Hindlimb muscle (tissue), 1 donor: ENCODE measurements around the gene DNAJC27. TPM values are rescaled to one million over a fixed set of nuclear protein-coding genes. Genes with fewer than 3 reads are reported as not detected.
A peak's percentile ranks its signal among the peaks of the same experiment; 100 is the strongest.
"Not testable (repeated sequence)": the region's sequence is repeated elsewhere in the genome, so short reads cannot be mapped to it uniquely, and the experiment has no call there.

Source experiments
- DNase-seq: peaks from one replicate; pipeline ENCODE4 v3.0.0-alpha.2; 2013
- polyA plus RNA-seq: library from polyadenylated mRNA; unstranded; fragments of 120-200 nt; gene quantifications from one replicate; pipeline ENCODE4 v1.2.1, GENCODE V29; 2013; ENCODE audit not compliant: insufficient read length

Gene DNAJC27
- 8.1 TPM for polyA plus RNA-seq

DNA sequence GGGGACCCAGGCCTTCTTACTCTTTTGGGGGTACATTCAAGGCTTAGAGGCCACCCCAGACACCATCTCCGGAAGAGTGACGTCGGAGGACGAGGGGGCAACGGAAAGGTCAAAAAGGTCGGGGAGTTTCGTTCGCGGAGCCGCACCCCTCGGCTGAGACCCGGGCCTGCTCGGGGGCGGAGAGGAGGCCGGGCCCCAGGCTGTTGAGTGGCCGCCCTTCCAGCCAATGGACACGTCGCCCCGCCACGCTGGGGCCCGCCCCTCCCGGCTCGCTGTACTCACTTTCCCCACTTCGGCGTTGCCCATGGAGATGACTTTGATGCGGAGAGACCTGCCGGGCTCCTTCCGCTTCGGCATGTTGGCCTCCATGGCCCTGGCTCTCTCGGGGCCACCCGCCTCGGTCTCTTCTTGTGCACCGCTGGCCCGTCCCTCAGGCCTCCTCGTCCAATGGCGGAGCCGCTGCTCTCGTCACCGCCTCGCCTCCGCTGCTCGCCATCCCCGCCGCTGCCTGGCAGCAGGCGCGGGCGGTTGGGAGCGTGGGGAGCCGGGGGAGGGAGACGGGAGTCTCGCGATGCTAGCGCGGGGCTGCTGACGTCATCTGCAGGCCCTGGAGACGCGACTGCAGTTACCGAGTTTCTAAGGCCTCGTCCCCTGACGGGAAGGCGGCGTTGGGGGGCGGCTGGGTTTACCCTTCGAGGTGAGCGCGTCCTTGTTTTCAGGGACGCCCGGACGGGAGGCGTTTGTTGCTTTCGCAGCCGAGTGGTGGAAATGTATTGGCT is at the start of gene DNAJC27:
Gene DNAJC27, minus strand, starts transcription at position 420 of the 779 bp plus-strand sequence. Its CDS starts 51 bp downstream, at position 369.
- peak; percentile 100 for DNase-seq

DNA sequence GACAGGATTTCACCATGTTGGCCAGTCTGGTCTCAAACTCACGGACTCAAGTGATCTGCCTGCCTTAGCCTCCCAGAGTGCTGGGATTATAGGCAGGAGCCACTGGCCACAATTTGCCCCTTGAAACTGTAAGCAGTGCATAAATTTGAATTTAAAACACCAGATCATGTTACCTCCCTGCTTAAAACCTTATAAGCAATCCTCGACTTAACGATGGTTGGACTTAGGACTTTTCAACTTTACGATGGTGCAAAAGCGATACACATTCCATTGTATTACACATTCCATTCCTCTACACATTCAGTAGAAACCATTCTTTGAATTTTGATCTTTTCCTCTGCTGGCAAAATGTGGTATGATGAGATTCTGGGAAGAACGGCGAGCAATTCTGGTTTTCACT is 46.9 kb upstream of the DNAJC27 start:
- DNase-seq = no peak

DNA sequence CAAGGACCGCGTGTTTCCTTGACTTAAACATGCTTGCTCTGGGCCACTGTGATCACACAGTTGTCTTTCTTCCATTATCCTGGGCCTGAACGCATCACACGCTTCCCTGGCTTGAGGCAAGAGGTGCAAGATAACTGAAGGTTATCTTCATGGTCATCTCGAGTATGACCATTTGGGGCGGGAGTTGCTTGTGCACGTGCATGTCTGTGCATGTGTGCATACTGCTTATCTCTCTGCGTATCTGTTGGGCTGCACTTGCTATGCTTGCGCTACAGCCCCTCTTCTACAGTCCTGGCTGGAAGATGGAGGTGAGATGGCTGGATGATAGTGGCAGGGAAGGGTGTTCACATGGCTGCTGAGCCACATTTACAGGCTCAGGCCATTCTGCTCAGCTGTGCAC is 42.9 kb upstream of the DNAJC27 start:
- no peak for DNase-seq

GRCh38 chr2:25011342-25011741 is 39.6 kb upstream of the DNAJC27 start:
- DNase-seq = not testable (repeated sequence)

DNA sequence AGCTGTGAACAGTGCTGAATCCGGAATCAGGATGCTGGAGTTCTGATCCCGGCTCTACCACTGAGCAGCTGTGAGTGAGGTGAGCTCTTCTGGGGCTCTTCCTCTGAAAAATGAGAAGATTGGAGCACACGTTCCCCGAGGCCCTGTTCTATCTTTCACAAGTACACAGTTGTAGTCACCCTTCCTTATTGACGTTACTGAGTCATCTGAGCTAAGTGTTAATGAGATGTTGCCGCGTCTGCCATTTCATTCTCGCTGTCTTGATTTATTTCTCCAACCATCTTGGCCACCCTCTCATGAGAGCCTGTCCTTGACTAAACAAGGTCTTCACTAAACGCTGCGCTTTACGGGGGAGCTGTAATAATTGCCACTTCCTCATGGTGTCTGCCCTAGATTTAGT is 38.2 kb upstream of the DNAJC27 start:
- DNase-seq = no peak

DNA sequence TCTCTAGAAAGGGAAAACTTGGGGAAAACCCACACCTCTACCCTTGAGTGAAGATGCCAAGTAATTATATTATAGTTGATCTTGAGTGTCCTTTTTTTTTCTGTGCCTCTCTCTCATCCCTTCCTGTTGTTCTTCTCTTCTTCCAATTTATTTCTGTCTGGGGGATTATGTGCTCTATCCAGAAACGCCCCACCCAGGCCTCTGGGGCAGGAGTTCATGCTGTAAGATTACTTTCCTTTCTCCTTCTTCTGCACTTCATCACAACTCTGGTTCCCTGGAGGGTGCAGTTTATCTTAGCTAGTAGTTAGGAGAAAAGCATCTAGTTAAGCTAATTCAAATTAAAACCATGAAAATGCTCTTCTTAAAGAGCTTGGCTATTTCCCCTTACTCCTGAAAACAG is 30.3 kb upstream of the DNAJC27 start:
- DNase-seq = no peak

DNA sequence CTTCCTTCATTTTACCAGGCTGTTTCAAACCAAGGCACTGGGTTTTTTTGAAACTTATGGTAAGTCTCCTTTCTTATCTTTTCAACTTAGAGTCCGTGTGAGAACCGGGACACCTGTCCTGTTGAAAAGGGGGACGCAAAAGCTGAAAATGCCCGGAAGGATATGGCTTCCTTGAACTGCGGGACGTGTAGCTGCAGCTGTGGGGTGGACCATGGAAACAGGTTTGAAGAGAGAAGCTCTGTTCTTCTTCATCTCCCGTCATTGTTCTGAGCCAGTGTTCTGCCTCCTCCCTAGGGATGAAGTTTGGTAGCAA is 29.5 kb upstream of the DNAJC27 start:
- no peak for DNase-seq

DNA sequence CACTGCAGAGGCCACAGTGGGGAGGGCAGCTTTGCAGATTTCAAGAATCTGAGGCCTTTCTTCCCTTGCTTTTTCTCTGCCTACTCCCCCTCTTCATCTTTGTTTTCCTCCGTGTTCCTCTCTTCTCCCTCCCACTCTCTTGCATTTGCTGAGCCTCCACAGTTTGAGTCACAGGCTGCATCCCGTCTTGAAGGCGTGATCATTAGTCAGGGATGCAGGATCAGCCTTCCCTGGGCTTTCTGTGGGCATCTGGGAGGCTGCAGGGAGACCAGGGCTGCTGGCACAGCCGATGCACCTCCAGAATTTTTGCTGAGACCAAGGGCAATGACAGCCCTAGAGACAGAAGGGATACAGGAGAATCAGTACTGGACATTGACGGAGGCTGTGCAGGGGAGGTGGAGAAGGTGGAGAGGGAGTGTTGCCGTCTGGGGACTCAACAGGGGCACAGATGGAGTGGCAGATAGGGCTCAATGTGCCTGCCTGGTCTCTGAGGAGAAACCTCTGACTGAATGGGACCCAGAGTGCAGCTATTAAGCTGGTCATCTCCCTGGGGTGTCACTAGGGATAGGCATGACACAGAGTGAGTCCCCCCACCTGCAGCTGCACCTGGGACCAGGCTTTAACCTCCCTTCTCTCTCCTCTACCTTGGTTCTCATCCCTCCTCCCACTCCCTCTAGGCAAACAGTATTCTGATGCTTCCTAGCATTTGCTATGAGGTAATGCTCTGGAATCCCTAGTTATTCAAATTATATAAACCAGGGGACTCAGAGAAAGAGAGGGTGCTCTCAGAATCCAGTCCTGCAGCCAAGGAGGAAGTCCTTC is 29.0 kb upstream of the DNAJC27 start:
- no peak for DNase-seq

GRCh38 chr2:25000036-25000435 is 28.3 kb upstream of the DNAJC27 start:
- DNase-seq = no peak

DNA sequence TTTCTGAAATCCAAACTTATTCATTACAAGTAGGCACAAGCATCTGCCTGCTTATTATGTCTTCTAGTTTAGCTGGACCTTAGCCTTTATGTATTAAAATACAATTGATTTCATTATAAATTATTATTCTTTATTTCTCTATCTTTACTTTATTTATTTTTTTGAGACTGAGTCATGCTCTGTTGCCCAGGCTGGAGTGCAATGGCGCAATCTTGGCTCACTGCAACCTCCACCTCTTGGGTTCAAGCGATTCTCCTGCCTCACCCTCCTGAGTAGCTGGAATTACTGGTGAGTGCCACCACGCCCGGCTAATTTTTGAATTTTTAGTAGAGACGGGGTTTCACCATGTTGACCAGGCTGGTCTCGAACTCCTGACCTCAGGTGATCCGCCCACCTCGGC is 27.3 kb upstream of the DNAJC27 start:
- not testable (repeated sequence) for DNase-seq

DNA sequence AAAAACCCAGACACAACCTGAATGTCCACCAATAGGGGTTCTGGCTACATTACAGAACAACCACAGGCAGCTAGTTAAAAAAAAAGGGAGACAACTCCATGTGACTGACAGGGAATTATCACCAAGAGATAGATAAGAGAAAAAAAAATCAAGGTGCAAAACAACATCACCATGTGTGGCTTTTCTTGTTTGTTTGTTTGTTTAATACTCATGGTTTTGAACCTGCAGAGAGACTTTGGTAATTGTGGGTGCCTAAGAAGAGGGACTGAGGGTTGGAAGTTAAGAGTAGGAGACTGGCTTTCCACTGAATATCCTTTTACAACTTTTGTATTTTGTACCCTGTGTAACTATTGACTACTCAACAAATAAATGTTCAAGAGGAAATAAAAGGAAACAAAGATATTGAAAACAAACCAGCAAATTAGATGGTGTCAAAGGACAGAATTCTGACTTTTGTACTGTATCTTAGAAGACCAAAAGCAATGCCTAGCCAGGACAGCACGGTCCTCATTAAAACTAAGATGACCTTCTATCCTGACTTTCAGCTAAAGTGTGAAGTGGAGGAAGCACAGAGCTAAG is 22.5 kb upstream of the DNAJC27 start:
- no peak for DNase-seq

- DNase-seq = no peak
Observed at GRCh38 chr2:24993406-24994145, 21.8 kb upstream of the DNAJC27 start.

DNA sequence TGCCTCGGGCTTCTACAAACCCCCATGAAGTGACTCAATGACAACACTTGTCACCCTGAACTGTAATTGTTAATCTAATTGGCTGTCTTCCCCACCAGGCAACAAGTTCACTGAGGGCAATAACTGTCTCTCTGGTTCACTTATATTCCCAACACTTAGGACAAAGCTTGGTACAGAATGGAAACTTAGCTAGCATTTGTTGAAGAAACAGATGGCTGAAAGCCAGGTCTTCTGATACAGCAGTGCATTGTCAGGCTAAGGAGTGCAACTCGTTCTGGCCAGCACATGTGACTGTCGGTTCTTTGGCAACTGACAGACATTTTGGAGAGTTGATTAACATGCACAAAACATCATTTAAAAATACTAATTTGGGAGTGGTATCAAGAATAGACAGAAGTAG is 14.6 kb upstream of the DNAJC27 start:
- DNase-seq = no peak

GRCh38 chr2:24985511-24985910 is 13.8 kb upstream of the DNAJC27 start:
- no peak for DNase-seq

- peak; percentile 91 for DNase-seq
Observed at GRCh38 chr2:24984912-24985311, 13.2 kb upstream of the DNAJC27 start.

- no peak for DNase-seq
Observed at GRCh38 chr2:24981411-24982136, 9.8 kb upstream of the DNAJC27 start.

- no peak for DNase-seq
Observed at GRCh38 chr2:24978661-24979060, 6.9 kb upstream of the DNAJC27 start.

DNA sequence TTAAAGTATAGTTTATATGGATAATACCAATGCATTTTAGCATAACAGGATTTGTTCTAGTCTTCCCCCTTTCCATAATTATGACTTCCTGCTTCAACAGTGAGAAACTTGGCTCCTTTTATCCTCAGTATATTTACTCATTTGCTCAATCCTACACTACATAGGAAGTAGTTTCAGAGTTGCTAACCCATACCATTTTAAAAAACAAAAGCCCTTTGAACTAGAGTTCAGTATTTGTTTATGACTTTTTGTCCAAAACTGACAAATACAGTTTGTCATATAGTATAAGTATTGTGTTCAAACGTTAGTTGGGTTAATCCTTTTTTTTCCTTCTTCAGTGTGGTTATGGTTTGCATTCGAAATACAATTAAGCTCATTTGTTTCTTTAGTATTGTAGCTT is 5.9 kb upstream of the DNAJC27 start:
- no peak for DNase-seq

DNA sequence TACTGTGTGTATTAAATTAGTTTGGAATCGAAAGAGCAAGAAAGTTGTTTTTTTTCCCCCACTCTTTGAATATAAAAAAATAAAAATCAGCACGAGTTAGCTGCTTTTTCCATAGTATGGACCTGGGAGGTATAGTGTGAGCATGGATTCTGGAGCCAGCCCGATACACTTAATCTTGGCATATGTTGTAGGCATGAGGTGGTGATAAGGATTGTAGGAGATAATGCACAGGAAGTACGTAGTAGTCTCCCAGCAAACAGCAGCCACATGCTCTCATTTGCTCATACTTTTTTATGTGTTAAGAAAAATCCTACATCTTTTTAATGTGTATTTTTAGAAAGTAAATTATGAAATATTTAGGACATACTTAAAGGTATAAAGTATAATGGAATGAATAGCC is 2.1 kb upstream of the DNAJC27 start:
- no peak for DNase-seq

GRCh38 chr2:24972315-24972961 is 683 bp upstream of the DNAJC27 start:
- peak; percentile 64 for DNase-seq

GRCh38 chr2:24971286-24971535 is 544 bp downstream of the DNAJC27 start:
- DNase-seq = no peak
